Panc1 (cell line): ENCODE data around the gene HAND1. TPM values are rescaled to one million over a fixed set of nuclear protein-coding genes. Genes with fewer than 3 reads are reported as not detected.

Source experiments
- ATAC-seq: fragments of 200-7000 bp; cut with Tn5 transposase; 2 replicates; pipeline ENCODE4 v1.9.1; 2020; ENCODE audit warnings: mild to moderate bottlenecking, moderate library complexity
- BruUV-seq: library from RNA; stranded (reverse); fragments of 400-500 nt; replicated peaks from 2 replicates; lab custom pipeline; 2021; lab: Mats Ljungman, UMichigan
- CTCF ChIA-PET: fragments of 300-600 bp; sonication (Branson Sonifier 250); formaldehyde crosslinking; loops from one replicate; lab custom pipeline; 2022; ENCODE audit warnings: antibody characterized with exemption; lab: Charles Lee
- POLR2A ChIA-PET: fragments of 300-600 bp; sonication (Branson Sonifier 250); formaldehyde crosslinking; loops from one replicate; lab custom pipeline; 2022; ENCODE audit warnings: antibody characterized with exemption; lab: Charles Lee
- DNase-seq: peaks from one replicate; pipeline ENCODE4 v3.0.0-alpha.2; 2010; ENCODE audit warnings: low read depth, low spot score
- H3K27ac ChIP-seq: 2 replicates; pipeline ENCODE4 v1.5.1; 2011; ENCODE audit warnings: mild to moderate bottlenecking, low read length, inconsistent platforms
- H3K27me3 ChIP-seq: fragments of 200-500 bp; sonication (Bioruptor generic); 2 replicates; pipeline ENCODE4 v1.6.0; 2014; ENCODE audit warnings: low read length, inconsistent platforms; ENCODE audit not compliant: control insufficient read depth, insufficient read depth
- H3K36me3 ChIP-seq: fragments of 200-500 bp; sonication (Bioruptor generic); 2 replicates; pipeline ENCODE4 v1.5.1; 2014; ENCODE audit warnings: inconsistent platforms, mild to moderate bottlenecking, low read length, moderate library complexity; ENCODE audit not compliant: control insufficient read depth, insufficient read depth
- H3K4me1 ChIP-seq: 2 replicates; pipeline ENCODE4 v1.5.1; 2011; ENCODE audit warnings: inconsistent platforms, mild to moderate bottlenecking, low read length, moderate library complexity; ENCODE audit not compliant: control insufficient read depth, insufficient read depth
- H3K4me3 ChIP-seq, 2 experiments: 2 replicates each; pipeline ENCODE4 v1.5.1; 2011 to 2012; ENCODE audit warnings: low read depth in 2 of 2, low read length in 2 of 2, mild to moderate bottlenecking in 2 of 2, inconsistent platforms in 1 of 2, moderate library complexity in 1 of 2
- H3K9me3 ChIP-seq: fragments of 200-500 bp; sonication (Bioruptor generic); 2 replicates; pipeline ENCODE4 v1.5.1; 2014; ENCODE audit warnings: low read depth, mild to moderate bottlenecking, inconsistent platforms, low read length, moderate library complexity; ENCODE audit not compliant: control insufficient read depth, insufficient read depth
- POLR2AphosphoS5 ChIP-seq: IDR thresholded peaks from 2 replicates; pipeline ENCODE4 v1.6.1; 2012; ENCODE audit warnings: mild to moderate bottlenecking, low read depth, low read length, moderate library complexity
- SIN3A ChIP-seq: IDR thresholded peaks from 2 replicates; pipeline ENCODE4 v1.6.1; 2012; ENCODE audit warnings: low read depth, mild to moderate bottlenecking, low read length, moderate library complexity, borderline replicate concordance; ENCODE audit not compliant: insufficient read depth
- TCF7L2 ChIP-seq: IDR thresholded peaks from 2 replicates; pipeline ENCODE4 v1.6.1; 2011; ENCODE audit warnings: mild to moderate bottlenecking, low read depth, low read length, inconsistent platforms
- in situ Hi-C: cut with HindIII; loops from 2 replicates; pipeline ENCODE4 v1.10.0; 2016; ENCODE audit warnings: low sequenced_read_pairs, low pct_unique_long_range_greater_than_20kb
- intact Hi-C: fragments of 100-400 bp; cut with micrococcal nuclease; formaldehyde crosslinking; loops from one replicate; pipeline ENCODE4 v1.10.0; 2022; ENCODE audit not compliant: unreplicated experiment
- total RNA-seq: library from RNA; stranded (reverse); gene quantifications from one replicate; pipeline ENCODE4 v1.2.1, GENCODE V29; 2021; ENCODE audit not compliant: unreplicated experiment
- TF ChIP-seq, protein P1 (sequence below), 2 experiments: IDR thresholded peaks; 2 replicates each; pipeline ENCODE4 v1.6.1; 2011 to 2012; ENCODE audit warnings: low read depth in 2 of 2, control low read depth in 1 of 2, low read length in 1 of 2, mild to moderate bottlenecking in 1 of 2, moderate library complexity in 1 of 2; ENCODE audit not compliant: insufficient read depth in 1 of 2
- TF ChIP-seq, protein P2 (sequence below): fragments of 450-650 bp; IDR thresholded peaks from 2 replicates; pipeline ENCODE4 v1.5.1; 2017; ENCODE audit warnings: mild to moderate bottlenecking

Gene HAND1
- total RNA-seq, 1 experiment from 2014 or later, result 0.10 TPM

DNA sequence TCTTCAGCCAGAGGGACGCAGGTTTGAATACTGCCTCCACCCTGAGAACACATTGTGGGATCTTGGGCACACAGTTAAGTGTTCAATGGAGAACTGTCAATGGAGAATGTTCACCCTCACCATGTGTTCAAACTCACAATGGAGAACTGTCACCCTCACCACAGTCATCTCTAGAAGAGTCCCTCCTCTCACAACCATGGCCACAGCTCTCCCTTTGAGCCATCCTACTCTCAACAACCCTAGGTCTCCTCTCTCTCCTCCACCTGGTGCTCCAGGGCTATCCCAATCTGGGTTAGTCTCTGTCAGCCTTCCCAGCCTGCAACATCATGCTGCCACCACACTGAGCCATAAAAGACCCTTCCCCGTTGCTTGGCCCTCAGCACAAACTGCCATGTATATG lies 36.3 kb upstream of the HAND1 start:
- H3K27ac ChIP-seq, result no peak overlapping the region
- in situ Hi-C loops, result no loop called here
- no peaks in the 10 kb centered on the region for H3K9me3 ChIP-seq
- ATAC-seq (no peak), DNase-seq (no peak)
- H3K4me1 ChIP-seq, result no peaks in the 10 kb centered on the region
- H3K4me3 ChIP-seq, result no peak overlapping the region
- BruUV-seq, result no TSS peak
- POLR2A ChIA-PET, result no interaction called here
- CTCF ChIA-PET, result no interaction called here
- intact Hi-C loops, result no loop called here
- H3K36me3 ChIP-seq, result no peaks in the 10 kb centered on the region
- H3K27me3 ChIP-seq, result no peaks in the 10 kb centered on the region
- TF ChIP-seq, protein P1, sequence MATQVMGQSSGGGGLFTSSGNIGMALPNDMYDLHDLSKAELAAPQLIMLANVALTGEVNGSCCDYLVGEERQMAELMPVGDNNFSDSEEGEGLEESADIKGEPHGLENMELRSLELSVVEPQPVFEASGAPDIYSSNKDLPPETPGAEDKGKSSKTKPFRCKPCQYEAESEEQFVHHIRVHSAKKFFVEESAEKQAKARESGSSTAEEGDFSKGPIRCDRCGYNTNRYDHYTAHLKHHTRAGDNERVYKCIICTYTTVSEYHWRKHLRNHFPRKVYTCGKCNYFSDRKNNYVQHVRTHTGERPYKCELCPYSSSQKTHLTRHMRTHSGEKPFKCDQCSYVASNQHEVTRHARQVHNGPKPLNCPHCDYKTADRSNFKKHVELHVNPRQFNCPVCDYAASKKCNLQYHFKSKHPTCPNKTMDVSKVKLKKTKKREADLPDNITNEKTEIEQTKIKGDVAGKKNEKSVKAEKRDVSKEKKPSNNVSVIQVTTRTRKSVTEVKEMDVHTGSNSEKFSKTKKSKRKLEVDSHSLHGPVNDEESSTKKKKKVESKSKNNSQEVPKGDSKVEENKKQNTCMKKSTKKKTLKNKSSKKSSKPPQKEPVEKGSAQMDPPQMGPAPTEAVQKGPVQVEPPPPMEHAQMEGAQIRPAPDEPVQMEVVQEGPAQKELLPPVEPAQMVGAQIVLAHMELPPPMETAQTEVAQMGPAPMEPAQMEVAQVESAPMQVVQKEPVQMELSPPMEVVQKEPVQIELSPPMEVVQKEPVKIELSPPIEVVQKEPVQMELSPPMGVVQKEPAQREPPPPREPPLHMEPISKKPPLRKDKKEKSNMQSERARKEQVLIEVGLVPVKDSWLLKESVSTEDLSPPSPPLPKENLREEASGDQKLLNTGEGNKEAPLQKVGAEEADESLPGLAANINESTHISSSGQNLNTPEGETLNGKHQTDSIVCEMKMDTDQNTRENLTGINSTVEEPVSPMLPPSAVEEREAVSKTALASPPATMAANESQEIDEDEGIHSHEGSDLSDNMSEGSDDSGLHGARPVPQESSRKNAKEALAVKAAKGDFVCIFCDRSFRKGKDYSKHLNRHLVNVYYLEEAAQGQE (IDR thresholded peaks at IDR 0.05; ENCODE audit: insufficient read depth in 1 of 2, low read depth in 2 of 2, low read length in 1 of 2), result no peak
- TF ChIP-seq SIN3A, result no peak
- no peak for TF ChIP-seq TCF7L2
- TF ChIP-seq POLR2AphosphoS5, result no peak
- TF ChIP-seq, protein P2, sequence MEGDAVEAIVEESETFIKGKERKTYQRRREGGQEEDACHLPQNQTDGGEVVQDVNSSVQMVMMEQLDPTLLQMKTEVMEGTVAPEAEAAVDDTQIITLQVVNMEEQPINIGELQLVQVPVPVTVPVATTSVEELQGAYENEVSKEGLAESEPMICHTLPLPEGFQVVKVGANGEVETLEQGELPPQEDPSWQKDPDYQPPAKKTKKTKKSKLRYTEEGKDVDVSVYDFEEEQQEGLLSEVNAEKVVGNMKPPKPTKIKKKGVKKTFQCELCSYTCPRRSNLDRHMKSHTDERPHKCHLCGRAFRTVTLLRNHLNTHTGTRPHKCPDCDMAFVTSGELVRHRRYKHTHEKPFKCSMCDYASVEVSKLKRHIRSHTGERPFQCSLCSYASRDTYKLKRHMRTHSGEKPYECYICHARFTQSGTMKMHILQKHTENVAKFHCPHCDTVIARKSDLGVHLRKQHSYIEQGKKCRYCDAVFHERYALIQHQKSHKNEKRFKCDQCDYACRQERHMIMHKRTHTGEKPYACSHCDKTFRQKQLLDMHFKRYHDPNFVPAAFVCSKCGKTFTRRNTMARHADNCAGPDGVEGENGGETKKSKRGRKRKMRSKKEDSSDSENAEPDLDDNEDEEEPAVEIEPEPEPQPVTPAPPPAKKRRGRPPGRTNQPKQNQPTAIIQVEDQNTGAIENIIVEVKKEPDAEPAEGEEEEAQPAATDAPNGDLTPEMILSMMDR, result no peak

DNA sequence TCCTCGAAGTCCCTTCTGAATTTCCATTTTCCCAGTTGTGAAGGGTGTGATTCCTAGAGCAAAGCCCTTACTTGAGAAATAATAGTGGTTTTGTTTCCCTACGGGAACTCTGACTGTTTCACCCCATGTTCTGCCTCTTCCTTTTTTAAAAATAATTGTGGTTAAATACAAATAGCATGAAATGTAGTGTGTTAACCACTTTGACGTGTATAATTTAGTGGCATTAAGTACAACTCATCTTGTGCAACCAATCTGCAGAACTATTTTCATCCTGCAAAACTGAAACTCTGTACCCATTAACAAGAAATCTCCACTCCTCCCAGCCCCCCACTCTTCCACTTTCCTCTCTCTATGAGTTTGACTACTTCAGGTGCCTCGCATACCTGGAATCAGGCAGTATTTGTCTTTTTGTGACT lies 35.6 kb upstream of the HAND1 start:
- no peaks in the 10 kb centered on the region for H3K4me1 ChIP-seq
- H3K27ac ChIP-seq, result no peak overlapping the region
- no peak for DNase-seq
- CTCF ChIA-PET, result interaction anchor here (0.6 kb wide), 1 partner anchor 118 kb away, joined by 3 read pairs; no protein-coding TSS in a partner anchor
- no TSS peak for BruUV-seq
- H3K36me3 ChIP-seq, result no peaks in the 10 kb centered on the region
- TF ChIP-seq TCF7L2 (no peak), POLR2AphosphoS5 (no peak), SIN3A (no peak)
- TF ChIP-seq, protein P1 (IDR thresholded peaks at IDR 0.05; ENCODE audit: insufficient read depth in 1 of 2, low read depth in 2 of 2, low read length in 1 of 2), result no peak
- TF ChIP-seq, protein P2, result no peak
- POLR2A ChIA-PET, result no interaction called here
- intact Hi-C loops, result no loop called here
- H3K27me3 ChIP-seq, result no peaks in the 10 kb centered on the region
- no peaks in the 10 kb centered on the region for H3K9me3 ChIP-seq
- H3K4me3 ChIP-seq, result no peak overlapping the region
- ATAC-seq, result no peak
- in situ Hi-C loops, result no loop called here
